Activated T-cell treated with anti-CD3 and anti-CD28 coated beads for 48 hours (primary cell): Measurements from ENCODE around the gene CNDP1.

Source experiments
- DNase-seq: peaks from one replicate; pipeline ENCODE4 v3.0.0-alpha.2; 2020; ENCODE audit warnings: low read depth

Gene CNDP1

GRCh38 chr18:74507097-74507881 is 27.0 kb upstream of the CNDP1 start:
- no peak for DNase-seq

GRCh38 chr18:74507927-74508326 is 26.4 kb upstream of the CNDP1 start:
- no peak for DNase-seq

GRCh38 chr18:74508366-74508765 is 25.9 kb upstream of the CNDP1 start:
- no peak for DNase-seq

- no peak for DNase-seq
These were observed 25.5 kb upstream of the CNDP1 start for GRCh38 chr18:74508821-74509225.

- DNase-seq = no peak
These were observed 24.2 kb upstream of the CNDP1 start for GRCh38 chr18:74509856-74510769.

GRCh38 chr18:74510770-74511095 is 23.6 kb upstream of the CNDP1 start:
- DNase-seq = no peak

GRCh38 chr18:74511823-74512222 is 22.5 kb upstream of the CNDP1 start:
- no peak for DNase-seq

GRCh38 chr18:74512321-74513053 is 21.8 kb upstream of the CNDP1 start:
- DNase-seq = no peak

- DNase-seq = no peak
These were observed 21.0 kb upstream of the CNDP1 start for GRCh38 chr18:74513149-74513882.

- DNase-seq = no peak
These were observed 20.5 kb upstream of the CNDP1 start for GRCh38 chr18:74513883-74514205.

- no peak for DNase-seq
These were observed 19.3 kb upstream of the CNDP1 start for GRCh38 chr18:74514860-74515495.

- DNase-seq = no peak
These were observed 18.6 kb upstream of the CNDP1 start for GRCh38 chr18:74515620-74516231.

- DNase-seq = no peak
These were observed 17.7 kb upstream of the CNDP1 start for GRCh38 chr18:74516271-74517235.

- DNase-seq = no peak
These were observed 17.1 kb upstream of the CNDP1 start for GRCh38 chr18:74517236-74517630.

GRCh38 chr18:74518456-74519295 is 15.6 kb upstream of the CNDP1 start:
- no peak for DNase-seq

- no peak for DNase-seq
These were observed 14.8 kb upstream of the CNDP1 start for GRCh38 chr18:74519320-74520095.

GRCh38 chr18:74520096-74520833 is 14.0 kb upstream of the CNDP1 start:
- DNase-seq = no peak
